NCI-H345 treated with DMSO at 0.1 percent for 48 hours (cell line): Measurements from ENCODE around the gene WWP2.

Experiments
- DNase-seq: peaks from one replicate; lab custom pipeline; 2025; ENCODE audit not compliant: unreplicated experiment; lab: John Stamatoyannopoulos, UW

Gene WWP2

DNA sequence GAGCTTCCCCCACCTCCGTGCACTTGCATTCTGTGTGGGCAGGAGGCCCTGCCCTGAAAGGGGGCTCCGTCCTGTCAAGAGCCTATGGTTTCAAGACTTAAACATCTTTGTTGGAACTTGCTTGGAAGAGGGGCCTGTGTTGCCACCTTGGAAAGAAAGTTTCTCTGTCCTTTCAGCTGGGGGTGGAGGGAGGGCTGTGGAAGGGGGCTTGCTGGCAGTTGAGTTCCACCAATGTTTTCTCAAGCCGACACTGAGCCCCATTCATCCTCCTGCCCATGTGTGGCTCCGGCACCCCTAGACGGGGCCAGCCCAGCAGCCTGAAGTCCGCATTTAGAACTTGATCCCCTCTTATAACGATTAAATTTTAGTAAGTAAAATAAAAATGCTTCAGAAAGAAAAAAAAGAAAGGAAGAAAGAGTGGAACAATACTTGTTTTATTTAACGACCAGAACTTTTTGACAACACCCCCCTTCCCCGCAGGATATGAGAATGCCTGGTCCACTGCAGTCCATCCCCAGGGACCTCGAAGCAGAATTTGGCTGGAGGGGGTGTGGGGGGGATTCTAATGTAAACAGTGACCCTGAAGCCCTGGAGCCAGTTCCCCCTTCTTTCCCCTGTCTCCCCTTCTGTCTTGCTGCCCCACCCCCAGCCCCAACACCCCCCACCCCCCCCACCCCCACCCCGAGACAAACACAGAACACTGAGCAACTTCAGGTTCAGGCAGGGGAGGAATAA lies 162.1 kb downstream of the WWP2 start:
- DNase-seq, result no peak

- no peak for DNase-seq
Measured at GRCh38 chr16:69924777-69925191, 162.7 kb downstream of the WWP2 start.

GRCh38 chr16:69925311-69925710 lies 163.2 kb downstream of the WWP2 start:
- DNase-seq, result no peak

- no peak for DNase-seq
Measured at GRCh38 chr16:69926241-69926640, 164.1 kb downstream of the WWP2 start.

- no peak for DNase-seq
Measured at GRCh38 chr16:69927056-69927757, 165.1 kb downstream of the WWP2 start.

DNA sequence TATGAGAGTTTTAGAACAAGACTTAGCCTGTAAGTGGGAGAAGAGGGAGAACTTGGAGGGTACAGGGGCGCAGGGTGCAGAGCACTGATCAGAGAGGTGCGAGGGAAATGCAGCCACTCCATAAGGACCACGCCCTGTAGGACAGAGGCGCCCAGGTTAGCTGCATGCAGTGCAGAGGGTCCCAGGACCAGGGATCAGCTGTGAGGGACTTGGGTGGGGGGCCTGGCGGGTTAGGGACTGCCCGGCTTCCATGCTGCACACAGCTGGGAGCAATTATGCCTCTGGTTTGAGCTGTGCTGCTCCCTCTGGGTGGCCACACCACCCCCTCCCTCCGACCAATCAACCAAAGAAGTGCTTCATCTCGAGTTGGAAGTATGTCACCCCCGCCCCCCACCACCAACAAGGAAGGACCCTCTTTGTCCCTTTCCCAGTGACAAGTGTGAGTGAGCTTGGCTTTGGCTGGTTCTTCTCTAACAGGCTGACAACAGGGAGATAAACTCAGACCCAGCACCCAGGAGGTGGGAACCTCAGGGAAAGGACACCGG lies 166.8 kb downstream of the WWP2 start:
- no peak for DNase-seq

- no peak for DNase-seq
Measured at GRCh38 chr16:69929480-69929879, 167.3 kb downstream of the WWP2 start.

DNA sequence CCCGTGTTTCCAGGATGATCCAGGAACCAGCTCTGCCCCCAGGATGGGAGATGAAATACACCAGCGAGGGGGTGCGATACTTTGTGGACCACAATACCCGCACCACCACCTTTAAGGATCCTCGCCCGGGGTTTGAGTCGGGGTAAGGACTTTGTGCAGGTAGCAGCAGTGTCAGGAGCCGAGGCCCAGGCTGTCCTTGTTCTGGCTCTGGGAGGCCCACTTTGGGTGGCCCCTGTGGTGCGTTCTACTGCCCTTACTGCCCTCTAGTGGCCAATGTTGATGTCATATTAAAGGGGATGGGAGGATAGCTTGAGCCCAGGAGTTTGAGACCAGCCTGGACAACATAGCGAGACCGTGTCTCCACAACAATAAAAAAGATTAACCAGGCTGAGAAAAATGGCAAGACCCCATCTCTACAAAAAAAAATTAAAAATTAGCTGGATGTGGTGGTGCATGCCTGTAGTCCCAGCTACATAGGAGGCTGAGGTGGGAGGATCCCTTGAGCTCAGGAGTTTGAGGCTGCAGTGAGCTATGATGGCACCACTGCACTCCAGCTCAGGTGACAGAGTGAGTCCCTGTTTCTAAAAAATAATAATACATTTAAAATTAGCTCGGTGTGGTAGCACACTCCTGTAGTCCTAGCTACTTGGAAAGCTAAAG lies 168.1 kb downstream of the WWP2 start:
- DNase-seq, result no peak

DNA sequence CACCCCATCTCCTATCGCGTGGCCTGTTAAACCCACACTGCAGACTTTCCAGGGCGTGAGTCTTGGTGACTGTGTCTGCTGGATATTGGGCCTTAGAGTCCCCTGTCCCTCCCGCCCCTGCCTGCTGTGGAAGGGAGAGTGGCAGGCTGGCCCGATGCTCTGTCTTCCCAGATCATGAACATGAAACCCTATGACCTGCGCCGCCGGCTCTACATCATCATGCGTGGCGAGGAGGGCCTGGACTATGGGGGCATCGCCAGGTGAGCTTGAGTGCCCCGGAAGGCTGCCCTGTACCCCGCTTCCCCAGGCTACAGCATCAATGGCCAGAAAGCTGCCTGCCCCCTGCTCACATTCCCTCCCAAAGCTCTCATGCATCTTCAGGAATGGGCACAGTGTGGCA lies 169.5 kb downstream of the WWP2 start:
- no peak for DNase-seq

GRCh38 chr16:69932228-69932627 lies 170.1 kb downstream of the WWP2 start:
- DNase-seq, result no peak

DNA sequence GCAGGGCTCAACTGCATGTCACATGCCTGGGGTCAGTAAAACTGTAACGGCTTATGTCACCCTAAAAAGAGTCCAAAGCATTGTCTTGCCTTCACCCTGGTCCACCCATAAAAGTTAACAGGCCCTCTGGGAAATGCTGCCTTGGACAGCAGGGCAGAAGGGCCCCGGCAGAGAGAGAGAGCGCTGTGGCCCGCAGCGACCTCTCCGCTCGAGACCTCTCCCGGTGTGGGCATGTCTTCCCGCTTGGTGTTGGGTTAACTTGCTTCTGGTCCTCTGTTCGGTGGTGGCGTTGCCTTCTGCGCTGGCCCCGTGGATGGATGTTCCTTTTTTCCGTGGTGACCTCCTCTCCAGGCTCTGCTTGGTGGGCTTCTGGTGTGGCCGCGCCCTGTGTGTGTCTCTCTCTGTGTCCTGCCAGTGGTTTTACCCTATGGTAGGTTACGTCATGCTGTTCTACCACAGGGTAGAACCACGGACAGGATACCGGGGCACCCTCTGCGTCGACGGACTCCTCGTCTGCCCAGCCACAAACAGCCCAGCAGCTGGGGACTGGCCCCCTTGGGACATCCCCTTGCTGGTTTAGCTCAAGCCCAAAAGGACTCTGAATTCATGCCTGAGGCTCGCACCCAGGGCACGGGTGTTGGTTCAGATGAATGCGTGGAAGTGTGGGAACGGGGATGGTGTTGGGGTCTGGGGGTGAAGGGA lies 170.7 kb downstream of the WWP2 start:
- no peak for DNase-seq

GRCh38 chr16:69934044-69934443 lies 171.9 kb downstream of the WWP2 start:
- DNase-seq, result no peak

- DNase-seq, result no peak
Measured at GRCh38 chr16:69934751-69935150, 172.6 kb downstream of the WWP2 start.

- DNase-seq, result no peak
Measured at GRCh38 chr16:69935278-69935711, 173.2 kb downstream of the WWP2 start.

DNA sequence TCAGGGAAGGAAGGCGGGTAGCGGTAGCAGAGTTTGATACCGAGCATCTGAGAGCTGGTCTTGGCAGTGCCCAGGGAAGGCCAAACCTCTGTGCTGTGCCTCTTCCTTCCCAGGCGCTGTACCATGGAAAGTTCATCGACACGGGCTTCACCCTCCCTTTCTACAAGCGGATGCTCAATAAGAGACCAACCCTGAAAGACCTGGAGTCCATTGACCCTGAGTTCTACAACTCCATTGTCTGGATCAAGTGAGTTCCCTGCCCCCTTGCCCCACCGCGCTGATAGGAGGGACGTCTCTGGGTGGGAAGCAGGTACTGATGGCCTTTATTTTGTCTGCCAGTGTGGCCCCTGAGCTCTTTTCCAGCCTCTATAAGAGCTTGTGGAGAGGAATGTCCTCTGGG lies 173.6 kb downstream of the WWP2 start:
- DNase-seq, result no peak

GRCh38 chr16:69936252-69936651 lies 174.1 kb downstream of the WWP2 start:
- no peak for DNase-seq

GRCh38 chr16:69936751-69937211 lies 174.6 kb downstream of the WWP2 start:
- DNase-seq, result no peak

- no peak for DNase-seq
Measured at GRCh38 chr16:69937465-69937951, 175.4 kb downstream of the WWP2 start.

DNA sequence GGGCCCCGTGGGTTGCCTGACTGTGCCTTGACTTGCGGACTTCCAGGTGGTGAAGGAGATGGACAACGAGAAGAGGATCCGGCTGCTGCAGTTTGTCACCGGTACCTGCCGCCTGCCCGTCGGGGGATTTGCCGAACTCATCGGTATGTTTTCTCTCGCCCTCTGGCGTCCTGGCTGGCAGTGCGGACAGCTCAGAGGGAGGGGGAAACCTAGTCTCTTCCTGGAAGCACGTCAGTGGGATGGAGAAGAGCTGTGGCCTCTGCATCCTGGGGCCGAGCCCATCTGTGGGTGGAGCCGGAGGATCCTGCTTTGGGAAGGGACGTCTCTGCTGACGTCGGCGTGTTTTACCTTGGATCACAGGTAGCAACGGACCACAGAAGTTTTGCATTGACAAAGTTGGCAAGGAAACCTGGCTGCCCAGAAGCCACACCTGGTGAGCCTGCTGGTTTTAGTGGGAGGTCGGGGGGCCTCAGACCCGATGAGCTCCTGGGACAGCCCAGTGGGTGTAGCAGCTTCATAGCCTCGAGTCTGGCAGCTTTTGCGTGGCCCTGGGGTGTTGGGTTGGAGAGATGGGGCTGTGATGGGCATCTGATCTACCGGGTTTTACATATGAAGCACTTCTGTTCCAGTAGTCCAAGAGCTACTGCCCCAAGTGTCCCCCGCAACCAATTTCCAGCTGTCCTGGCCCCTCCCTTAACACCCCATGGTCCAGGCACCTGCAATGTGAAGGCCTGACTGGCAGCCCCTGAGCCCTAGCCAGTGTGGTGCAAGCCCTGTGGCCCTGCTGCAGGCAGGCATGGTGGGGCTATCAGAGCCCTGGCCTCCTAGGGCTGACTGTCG lies 177.1 kb downstream of the WWP2 start:
- no peak for DNase-seq
